Upper lobe of right lung (tissue), 1 donor: ENCODE data around the gene RIPOR2. TPM values are rescaled to one million over a fixed set of nuclear protein-coding genes. Genes with fewer than 3 reads are reported as not detected.

Experiments used
- ATAC-seq: fragments of 200-7000 bp; cut with Tn5 transposase; one replicate; pipeline ENCODE4 v1.9.1; 2020; ENCODE audit warnings: mild to moderate bottlenecking, moderate library complexity
- DNase-seq: peaks from one replicate; pipeline ENCODE4 v3.0.0-alpha.2; 2020
- H3K27ac ChIP-seq: fragments of 200-600 bp; one replicate; pipeline ENCODE4 v1.8.0; 2022
- H3K27me3 ChIP-seq: fragments of 200-600 bp; one replicate; pipeline ENCODE4 v1.8.0; 2022; ENCODE audit warnings: mild to moderate bottlenecking
- H3K36me3 ChIP-seq: fragments of 200-600 bp; one replicate; pipeline ENCODE4 v1.8.0; 2022
- H3K4me1 ChIP-seq: fragments of 200-600 bp; one replicate; pipeline ENCODE4 v1.8.0; 2022
- H3K4me3 ChIP-seq: fragments of 200-600 bp; one replicate; pipeline ENCODE4 v1.8.0; 2022; ENCODE audit warnings: mild to moderate bottlenecking
- H3K9me3 ChIP-seq: fragments of 200-600 bp; one replicate; pipeline ENCODE4 v1.8.0; 2022
- CTCF ChIP-seq: fragments of 200-600 bp; IDR thresholded peaks from one replicate; pipeline ENCODE4 v1.8.0; 2022; ENCODE audit warnings: antibody characterized with exemption
- intact Hi-C: fragments of 100-400 bp; cut with DNase I; formaldehyde crosslinking; loops from one replicate; pipeline ENCODE4 v1.11.0; 2022
- total RNA-seq: library from RNA; stranded (reverse); fragmentation: NEBNext Ultra II Directional; extraction: Animal tissue kit (Norgen Biotek cat#: 25700); gene quantifications from one replicate; pipeline ENCODE4 v1.2.1, GENCODE V29; 2021
- donor health status: DM: no; HTN: yes; CAD: no; lungs with severe emphysema.

RIPOR2 gene
- total RNA-seq, 1 donor from 2014 or later: 25.6 TPM

- Histone ChIP-seq H3K4me1 (no peaks in the 10 kb centered on the region), H3K27me3 (no peaks in the 10 kb centered on the region), H3K9me3 (no peaks in the 10 kb centered on the region), H3K4me3 (no peak overlapping the region), H3K27ac (no peak overlapping the region), H3K36me3 (no peaks in the 10 kb centered on the region)
- ATAC-seq (no peak), DNase-seq (no peak)
- intact Hi-C loops: no loop called here
- no peak for TF ChIP-seq CTCF
These were observed 68.6 kb downstream of the RIPOR2 start for GRCh38 chr6:24867104-24867703.

- H3K27ac ChIP-seq: no peak overlapping the region
- no peak for TF ChIP-seq CTCF
These were observed 70.6 kb downstream of the RIPOR2 start for GRCh38 chr6:24865161-24865560.

GRCh38 chr6:24864343-24864742 lies 71.4 kb downstream of the RIPOR2 start:
- Histone ChIP-seq H3K4me3 (no peak overlapping the region), H3K36me3 (no peaks in the 10 kb centered on the region), H3K9me3 (no peaks in the 10 kb centered on the region), H3K27me3 (no peaks in the 10 kb centered on the region), H3K27ac (no peak overlapping the region), H3K4me1 (no peaks in the 10 kb centered on the region)
- intact Hi-C loops: no loop called here
- ATAC-seq: no peak
- no peak for TF ChIP-seq CTCF
- no peak for DNase-seq

More at GRCh38 chr6:24865161-24865560, 70.6 kb downstream of the RIPOR2 start:
- intact Hi-C loops: no loop called here
- H3K4me1 ChIP-seq: no peaks in the 10 kb centered on the region
- H3K27me3 ChIP-seq: no peaks in the 10 kb centered on the region
- H3K4me3 ChIP-seq: no peak overlapping the region
- no peaks in the 10 kb centered on the region for H3K9me3 ChIP-seq
- H3K36me3 ChIP-seq: no peaks in the 10 kb centered on the region
- ATAC-seq (no peak), DNase-seq (no peak)

GRCh38 chr6:24861934-24862333 lies 73.8 kb downstream of the RIPOR2 start:
- Histone ChIP-seq H3K27me3 (no peaks in the 10 kb centered on the region), H3K4me3 (no peak overlapping the region), H3K27ac (no peak overlapping the region), H3K4me1 (peaks cover 13% of the 10 kb centered on the region), H3K9me3 (no peaks in the 10 kb centered on the region), H3K36me3 (no peaks in the 10 kb centered on the region)
- intact Hi-C loops: no loop called here
- ATAC-seq (no peak), DNase-seq (no peak)
- no peak for TF ChIP-seq CTCF

GRCh38 chr6:24859608-24860200 lies 76.1 kb downstream of the RIPOR2 start:
- Histone ChIP-seq H3K27me3 (no peaks in the 10 kb centered on the region), H3K36me3 (no peaks in the 10 kb centered on the region), H3K4me3 (no peak overlapping the region), H3K4me1 (peaks cover 13% of the 10 kb centered on the region), H3K27ac (no peak overlapping the region), H3K9me3 (no peaks in the 10 kb centered on the region)
- DNase-seq (no peak), ATAC-seq (no peak)
- intact Hi-C loops: loop anchor here (10.0 kb wide), 1 partner anchor 135 kb away; no protein-coding TSS in a partner anchor
- TF ChIP-seq CTCF: no peak
